Measurements from ENCODE around the gene SEC16A.

The SEC16A gene, protein sequence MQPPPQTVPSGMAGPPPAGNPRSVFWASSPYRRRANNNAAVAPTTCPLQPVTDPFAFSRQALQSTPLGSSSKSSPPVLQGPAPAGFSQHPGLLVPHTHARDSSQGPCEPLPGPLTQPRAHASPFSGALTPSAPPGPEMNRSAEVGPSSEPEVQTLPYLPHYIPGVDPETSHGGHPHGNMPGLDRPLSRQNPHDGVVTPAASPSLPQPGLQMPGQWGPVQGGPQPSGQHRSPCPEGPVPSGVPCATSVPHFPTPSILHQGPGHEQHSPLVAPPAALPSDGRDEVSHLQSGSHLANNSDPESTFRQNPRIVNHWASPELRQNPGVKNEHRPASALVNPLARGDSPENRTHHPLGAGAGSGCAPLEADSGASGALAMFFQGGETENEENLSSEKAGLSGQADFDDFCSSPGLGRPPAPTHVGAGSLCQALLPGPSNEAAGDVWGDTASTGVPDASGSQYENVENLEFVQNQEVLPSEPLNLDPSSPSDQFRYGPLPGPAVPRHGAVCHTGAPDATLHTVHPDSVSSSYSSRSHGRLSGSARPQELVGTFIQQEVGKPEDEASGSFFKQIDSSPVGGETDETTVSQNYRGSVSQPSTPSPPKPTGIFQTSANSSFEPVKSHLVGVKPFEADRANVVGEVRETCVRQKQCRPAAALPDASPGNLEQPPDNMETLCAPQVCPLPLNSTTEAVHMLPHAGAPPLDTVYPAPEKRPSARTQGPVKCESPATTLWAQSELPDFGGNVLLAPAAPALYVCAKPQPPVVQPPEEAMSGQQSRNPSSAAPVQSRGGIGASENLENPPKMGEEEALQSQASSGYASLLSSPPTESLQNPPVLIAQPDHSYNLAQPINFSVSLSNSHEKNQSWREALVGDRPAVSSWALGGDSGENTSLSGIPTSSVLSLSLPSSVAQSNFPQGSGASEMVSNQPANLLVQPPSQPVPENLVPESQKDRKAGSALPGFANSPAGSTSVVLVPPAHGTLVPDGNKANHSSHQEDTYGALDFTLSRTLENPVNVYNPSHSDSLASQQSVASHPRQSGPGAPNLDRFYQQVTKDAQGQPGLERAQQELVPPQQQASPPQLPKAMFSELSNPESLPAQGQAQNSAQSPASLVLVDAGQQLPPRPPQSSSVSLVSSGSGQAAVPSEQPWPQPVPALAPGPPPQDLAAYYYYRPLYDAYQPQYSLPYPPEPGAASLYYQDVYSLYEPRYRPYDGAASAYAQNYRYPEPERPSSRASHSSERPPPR (N-terminal part only)

GRCh38 chr9:136482793-136483588 lies at the start of gene SEC16A:
TSS of gene SEC16A (minus strand) at chr9:136483040. CDS start at chr9:136477615, 5,425 bp downstream.
- DNase-seq = peak; percentile 96 to 100

DNA sequence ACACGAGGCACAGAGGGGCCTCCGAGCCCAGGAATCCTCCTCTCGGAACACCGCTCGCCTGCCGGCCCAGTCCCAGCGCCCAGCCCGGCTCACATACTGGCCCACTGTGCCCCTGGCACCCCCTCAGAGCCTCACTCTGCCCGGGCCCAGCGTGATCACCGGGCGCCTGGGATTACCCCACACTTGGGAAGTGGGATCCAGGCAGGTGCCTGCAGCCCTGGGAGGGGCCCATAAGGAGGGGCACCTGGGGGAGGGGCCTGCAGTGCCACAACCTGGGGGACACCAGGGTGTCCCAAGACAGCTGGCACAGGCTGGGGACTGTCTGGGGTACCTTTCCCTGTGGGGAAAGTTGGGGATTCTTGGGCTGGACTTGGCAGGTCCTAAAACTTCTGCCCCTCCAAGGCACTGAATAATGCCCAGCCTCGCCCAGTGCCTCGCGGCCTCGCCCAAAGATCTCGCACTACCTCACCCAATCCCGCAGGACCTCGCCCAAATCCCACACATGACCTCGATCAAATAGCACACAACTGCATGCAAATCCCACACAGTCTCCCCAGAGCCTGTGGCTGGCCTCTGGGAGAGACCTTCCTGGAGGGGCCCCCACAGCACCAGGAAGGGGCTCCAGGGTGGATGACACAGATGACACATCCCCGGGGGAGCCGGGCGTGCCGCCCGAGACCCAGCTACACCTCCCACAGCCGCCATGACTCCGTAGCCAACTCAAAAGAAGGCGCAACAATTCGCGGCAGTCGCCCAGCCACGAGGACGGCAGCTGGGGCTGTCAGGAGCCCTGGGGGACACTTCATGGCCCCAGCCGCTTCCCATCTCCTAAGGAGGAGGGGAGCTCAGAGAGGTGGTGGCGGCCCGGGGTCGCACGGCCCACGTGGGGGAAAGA lies 49.3 kb upstream of the SEC16A start:
- DNase-seq = no peak

DNA sequence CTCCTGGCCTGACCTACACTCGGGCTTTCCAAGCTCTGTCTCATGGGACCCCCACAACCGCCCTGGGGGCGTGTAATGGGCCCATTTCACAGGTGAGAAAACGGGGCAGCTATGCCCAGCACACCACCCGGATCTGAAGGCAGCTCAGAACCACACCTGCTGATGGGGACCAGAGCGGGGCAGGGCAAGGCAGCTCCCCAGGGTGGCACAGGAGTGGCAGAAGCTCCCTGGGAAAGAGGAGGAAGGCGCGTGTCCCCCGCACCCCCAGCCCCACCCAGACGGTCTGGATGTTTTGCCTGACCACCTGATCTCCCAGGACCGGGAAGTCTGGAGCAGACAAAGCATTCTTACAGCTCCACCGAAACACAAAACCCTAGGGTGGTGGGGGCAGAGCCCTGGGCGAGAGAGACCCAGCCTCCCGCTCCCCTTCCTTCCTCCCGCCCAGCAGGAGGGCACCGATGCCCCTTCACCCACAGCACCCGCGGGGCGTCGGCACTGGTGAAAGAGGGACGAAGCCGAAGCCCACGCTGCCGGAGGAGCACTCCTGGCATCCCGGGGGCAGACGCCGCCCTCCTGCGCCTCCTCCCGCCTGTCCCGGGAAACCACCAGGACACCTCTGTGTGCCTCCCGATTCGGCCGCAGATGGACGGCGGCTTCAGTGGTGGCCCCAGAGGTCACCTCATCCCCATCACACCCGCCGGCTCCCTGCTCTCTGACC lies 48.5 kb upstream of the SEC16A start:
- no peak for DNase-seq

DNA sequence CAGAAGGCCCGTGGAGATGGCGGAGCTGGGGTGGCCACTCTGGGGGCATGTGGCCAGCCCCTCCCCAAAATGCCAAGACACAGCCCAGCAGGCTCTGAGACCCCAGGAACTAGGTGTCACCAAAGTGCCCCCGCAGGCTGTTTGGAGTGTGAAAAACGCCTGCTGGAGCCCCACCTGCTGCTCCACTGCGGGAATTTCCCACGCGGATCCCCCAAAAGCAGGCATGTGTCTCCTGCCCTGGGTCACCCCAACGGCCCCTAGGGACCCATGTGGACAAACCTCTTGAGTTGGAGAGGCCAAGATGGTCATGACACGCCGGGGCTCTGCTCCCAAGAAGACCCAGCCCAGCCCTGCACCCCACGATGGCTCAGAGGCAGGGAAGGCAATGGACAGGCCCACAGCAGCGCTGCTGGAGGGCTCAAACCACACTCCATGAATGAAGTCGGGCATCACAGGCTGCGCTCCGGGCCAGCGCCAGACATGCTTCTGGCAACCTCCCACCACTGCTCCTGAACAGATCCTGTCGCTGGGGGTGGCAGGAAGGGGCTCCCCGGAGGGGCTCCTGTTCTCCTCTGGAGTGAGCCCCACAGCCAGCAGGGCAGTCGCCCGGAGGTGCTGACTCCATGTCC lies 47.7 kb upstream of the SEC16A start:
- no peak for DNase-seq

- peak in 1 of 2 donors; percentile 82 for DNase-seq
Observed at GRCh38 chr9:136529516-136530460, 46.9 kb upstream of the SEC16A start.

DNA sequence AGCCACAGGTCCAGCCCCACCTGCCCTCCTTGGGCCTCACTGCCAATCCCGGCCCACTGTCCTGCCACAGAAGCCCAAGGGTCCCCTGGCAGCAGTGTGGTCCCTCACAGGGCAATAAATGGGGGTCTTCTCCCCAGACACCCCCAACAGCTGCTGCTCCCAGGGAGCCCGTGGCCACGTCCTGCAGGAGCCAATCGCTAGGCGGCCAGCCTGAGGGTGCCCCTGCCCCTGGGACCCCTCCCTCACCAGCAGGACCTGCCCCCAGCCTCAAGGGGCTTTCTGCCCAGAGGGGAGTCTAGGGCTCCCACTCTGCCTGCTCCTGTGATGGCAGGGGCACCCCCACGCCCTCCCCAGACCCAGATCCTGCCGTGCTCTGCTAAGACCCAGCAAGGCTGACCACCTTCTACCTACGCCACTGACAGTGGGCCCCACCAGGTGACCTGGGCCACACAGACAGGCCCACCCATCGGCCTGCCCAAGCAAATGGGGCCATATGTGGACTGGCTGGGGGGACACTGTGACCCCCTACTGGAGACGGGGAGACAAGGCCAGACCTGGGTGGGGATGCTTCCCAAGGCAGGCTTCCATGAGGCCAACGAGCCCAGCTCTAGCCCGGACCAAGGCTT lies 46.0 kb upstream of the SEC16A start:
- DNase-seq = no peak

GRCh38 chr9:136527721-136528710 lies 45.2 kb upstream of the SEC16A start:
- DNase-seq = no peak

GRCh38 chr9:136527131-136527530 lies 44.3 kb upstream of the SEC16A start:
- DNase-seq = no peak

- no peak for DNase-seq
Observed at GRCh38 chr9:136526625-136527066, 43.8 kb upstream of the SEC16A start.

DNA sequence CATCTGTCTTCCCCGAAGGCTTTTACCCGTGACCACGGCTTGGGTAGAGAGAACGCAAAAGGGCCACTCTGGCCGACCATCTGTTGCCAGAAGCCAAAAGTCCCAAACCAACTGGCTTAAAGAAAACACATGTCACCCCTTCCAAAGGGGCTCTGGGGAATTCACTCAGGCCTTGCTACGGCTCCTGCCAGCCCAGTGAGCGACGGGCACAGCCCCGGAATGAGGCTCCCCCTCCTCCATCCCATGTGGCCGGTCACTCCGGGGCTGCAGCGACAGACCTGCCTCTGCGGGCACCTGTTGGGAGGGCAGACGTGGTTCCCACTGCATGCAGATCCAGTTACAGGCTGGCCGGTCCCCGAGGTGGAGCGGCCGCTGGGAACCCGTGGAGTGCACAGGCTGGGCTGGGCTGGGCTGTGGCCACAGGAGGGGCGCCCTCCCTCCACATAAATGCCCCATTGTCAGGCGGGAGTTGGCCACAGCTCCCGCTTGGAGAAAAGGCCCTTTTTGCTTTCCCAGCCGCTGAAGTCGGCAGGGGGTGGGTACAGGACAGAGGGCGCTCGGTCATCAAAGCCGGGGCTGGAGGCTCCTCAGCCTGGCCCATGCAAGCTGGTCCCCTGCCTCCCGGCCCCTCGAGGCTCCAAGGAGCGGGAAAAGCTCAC lies 43.1 kb upstream of the SEC16A start:
- no peak for DNase-seq

DNA sequence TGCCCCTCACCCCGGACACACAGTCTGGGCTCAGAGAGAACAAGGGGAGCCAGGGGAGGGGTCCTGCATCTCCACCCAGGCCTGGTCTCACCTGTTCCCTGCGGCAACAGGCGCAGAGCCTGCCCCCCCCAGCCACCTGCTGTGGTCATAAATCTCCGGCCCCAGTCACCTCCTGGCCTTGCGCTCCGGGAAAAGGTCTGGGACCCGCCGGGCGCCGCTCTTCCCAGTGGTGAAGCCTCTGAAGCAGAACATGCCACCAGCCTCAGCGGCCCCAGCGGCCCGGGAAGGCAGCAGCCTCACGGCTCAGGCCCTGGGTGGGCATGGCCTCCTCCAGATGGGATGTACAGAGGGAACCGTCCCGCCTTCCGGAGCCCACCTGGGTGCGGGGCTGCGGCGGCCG lies 42.4 kb upstream of the SEC16A start:
- DNase-seq = no peak

DNA sequence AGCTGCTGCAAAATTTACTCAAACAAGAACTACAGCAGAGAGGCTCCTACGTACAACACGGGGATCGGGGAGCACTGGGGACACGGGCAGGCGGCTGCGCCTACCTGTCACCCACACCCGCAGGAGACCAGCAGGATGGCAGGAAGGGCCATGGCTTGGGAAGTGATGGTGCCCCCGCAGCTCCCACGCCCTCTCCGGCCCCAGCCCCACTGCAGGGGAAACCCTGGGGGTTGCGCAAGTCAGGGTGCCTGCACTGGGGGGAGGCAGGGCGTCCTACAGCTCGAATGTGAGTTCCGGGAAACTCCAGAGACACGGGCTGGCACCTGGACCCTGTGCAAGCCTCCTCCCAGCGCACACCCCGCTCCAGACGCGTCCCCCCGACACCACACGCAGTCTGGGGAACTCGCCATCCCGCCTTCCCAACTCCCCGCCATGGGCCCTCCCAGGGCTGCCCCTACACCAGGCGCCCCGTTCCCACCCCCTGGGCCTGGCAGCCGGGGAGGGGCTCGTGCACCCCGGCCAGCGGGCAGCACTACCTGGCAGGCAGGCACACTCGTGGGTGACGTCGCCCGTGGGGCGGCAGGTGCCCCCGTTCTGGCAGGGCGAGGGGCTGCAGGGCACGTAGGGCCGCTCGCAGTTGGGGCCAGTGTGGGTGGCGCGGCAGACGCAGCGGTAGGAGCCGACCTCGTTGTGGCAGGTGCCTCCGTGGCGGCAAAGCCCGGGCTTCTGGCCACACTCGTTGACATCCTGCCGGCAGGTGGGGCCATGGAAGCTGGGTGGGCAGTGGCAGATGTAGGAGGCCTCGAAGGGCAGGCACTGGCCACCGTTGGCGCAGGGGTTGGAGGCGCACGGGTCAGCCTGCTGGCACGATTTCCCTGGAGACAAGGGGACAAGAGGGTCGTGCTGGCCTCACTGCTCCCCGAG lies 39.7 kb upstream of the SEC16A start:
- peak in 1 of 2 donors; percentile 31 for DNase-seq

DNA sequence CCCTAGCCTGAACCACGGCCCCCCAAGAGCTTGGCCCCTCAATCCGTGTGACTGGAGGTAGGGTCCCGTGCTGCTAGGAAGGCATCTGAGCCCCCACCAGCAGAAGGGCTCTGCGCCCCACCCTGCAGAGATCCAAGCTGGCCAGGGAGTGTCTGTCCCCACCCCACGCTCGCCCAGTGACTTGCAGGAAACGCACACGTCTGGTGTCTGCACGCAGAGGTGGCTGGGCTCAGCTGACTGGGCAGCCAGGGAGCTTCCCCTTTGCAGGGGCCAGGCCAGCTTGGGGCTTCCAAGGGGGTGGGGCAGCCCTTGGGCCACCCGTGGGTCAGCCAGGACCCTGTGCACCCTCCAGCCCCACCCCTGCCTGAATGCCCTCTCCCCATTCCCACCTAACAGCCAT lies 38.7 kb upstream of the SEC16A start:
- DNase-seq = peak in 1 of 2 donors; percentile 37

DNA sequence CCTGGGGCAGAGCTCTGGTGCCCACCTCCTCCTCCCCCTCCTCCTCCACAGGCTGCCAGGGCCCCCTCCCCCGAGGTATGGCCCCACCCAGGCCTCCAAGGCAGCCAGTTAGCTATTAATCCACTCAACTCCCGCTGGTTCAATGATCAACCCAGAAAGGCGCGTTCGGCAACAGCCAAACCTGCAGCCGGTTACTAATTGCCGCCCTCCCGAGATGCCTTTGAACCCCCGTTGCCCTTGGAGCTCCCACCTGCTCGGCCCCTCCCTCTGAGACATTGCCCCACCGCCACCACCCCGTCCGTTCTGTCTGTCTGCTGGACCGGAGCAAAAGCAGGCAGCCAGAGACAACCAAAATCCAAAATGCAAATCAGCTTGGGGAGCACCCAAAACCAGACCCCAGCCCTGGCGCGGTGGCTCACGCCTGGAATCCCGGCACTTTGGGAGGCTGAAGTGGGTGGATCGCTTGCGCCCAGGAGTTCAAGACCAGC lies 37.3 kb upstream of the SEC16A start:
- DNase-seq = no peak

Measured in bone marrow (tissue), 2 donors.